ENCODE results near the gene OR51B4. TPM values are rescaled to one million over a fixed set of nuclear protein-coding genes. Genes with fewer than 3 reads are reported as not detected.
"Not testable (repeated sequence)": the region's sequence is repeated elsewhere in the genome, so short reads cannot be mapped to it uniquely, and the experiment has no call there.

Gene OR51B4
- polyA plus RNA-seq, 1 donor from 2014 or later: not detected

DNA sequence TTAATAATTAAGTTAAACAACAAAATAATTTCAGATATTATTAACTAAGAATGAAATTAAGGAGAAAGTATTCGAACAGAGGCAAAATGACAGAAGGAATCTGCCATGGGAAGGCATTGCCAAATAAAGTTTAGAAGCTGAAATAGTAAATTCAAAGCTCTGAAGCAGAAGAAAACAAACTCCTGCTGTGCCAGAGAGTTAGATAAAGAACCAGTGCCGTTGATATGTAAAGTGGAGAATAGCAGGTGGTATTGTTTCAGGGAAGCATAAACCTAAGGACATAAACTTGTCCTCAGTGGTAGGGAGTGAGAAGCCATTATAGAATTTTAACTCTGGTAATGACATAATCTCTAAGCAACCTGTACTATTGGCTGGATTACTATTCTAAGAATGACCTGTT is 44.5 kb downstream of the OR51B4 start:
- no peak overlapping the region for H2AFZ ChIP-seq (ENCODE audit: low read depth, low read length)
- no peaks in the 10 kb centered on the region for H3F3A ChIP-seq (ENCODE audit: insufficient read depth, low read length, poor library complexity, severe bottlenecking)
- H3K27me3 ChIP-seq (ENCODE audit: insufficient read depth, low read depth, low read length): no peaks in the 10 kb centered on the region
- H3K9ac ChIP-seq (ENCODE audit: low read length): no peak overlapping the region
- no peaks in the 10 kb centered on the region for H3K9me2 ChIP-seq (ENCODE audit: insufficient read depth, low read length)
- no peaks in the 10 kb centered on the region for H3K36me3 ChIP-seq (ENCODE audit: insufficient read depth, low read length)
- TF ChIP-seq TAF1 (IDR thresholded peaks at IDR 0.05; ENCODE audit: low read depth) (no peak), SMC3 (conservative IDR thresholded peaks at IDR 0.05; ENCODE audit: poor library complexity) (no peak), EZH2 (IDR thresholded peaks at IDR 0.05; ENCODE audit: borderline replicate concordance, insufficient read depth, low read length, poor library complexity, severe bottlenecking) (no peak), EP300 (conservative IDR thresholded peaks at IDR 0.05; ENCODE audit: poor library complexity, severe bottlenecking) (no peak), MXI1 (conservative IDR thresholded peaks at IDR 0.05; ENCODE audit: poor library complexity, severe bottlenecking) (no peak), RAD21 (conservative IDR thresholded peaks at IDR 0.05) (no peak)
- no peaks in the 10 kb centered on the region for H3K79me2 ChIP-seq (replicated peaks; ENCODE audit: insufficient read depth, low read length)
- no peaks in the 10 kb centered on the region for H3K9me3 ChIP-seq (ENCODE audit: low read length)
- no peaks in the 10 kb centered on the region for H4K20me1 ChIP-seq (ENCODE audit: insufficient read depth)
- no peak overlapping the region for H3K4me3 ChIP-seq (ENCODE audit: low read length)
- H3K27ac ChIP-seq (ENCODE audit: low read length): no peak overlapping the region
- no peak overlapping the region for H3K4me2 ChIP-seq (ENCODE audit: low read length)

DNA sequence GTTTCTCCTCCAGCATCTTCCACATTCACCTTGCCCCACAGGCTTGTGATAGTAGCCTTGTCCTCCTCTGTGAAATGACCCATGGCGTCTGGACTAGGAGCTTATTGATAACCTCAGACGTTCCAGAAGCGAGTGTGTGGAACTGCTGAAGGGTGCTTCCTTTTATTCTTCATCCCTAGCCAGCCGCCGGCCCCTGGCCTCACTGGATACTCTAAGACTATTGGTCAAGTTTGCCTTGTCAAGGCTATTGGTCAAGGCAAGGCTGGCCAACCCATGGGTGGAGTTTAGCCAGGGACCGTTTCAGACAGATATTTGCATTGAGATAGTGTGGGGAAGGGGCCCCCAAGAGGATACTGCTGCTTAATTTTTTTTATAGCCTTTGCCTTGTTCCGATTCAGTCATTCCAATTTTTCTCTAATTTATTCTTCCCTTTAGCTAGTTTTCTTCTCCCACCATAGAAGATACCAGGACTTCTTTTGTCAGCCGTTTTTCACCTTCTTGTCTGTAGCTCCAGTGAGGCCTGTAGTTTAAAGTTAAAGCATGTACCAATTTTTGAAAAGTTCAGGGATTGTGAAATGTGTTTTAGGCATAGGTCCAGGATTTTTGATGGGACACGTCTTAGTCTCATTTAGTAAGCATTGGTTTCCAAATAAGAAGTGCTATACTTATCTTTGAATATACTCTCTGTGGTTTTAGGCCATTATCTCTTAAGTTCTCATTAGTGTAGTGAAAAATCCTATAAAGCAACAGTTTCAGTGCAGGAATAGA is 46.9 kb downstream of the OR51B4 start, which contains the start of gene HBG2:
HBG2 (minus strand) TSS at position 136 of the 768 bp plus-strand sequence; CDS start at position 83, 53 bp downstream.
- H3K9me2 ChIP-seq (ENCODE audit: insufficient read depth, low read length); H3K27ac ChIP-seq (ENCODE audit: low read length); H4K20me1 ChIP-seq (ENCODE audit: insufficient read depth); H3K9ac ChIP-seq (ENCODE audit: low read length); H3K9me3 ChIP-seq (ENCODE audit: low read length); H3K4me3 ChIP-seq (ENCODE audit: low read length); H3K4me2 ChIP-seq (ENCODE audit: low read length); H3K36me3 ChIP-seq (ENCODE audit: insufficient read depth, low read length); H3K27me3 ChIP-seq (ENCODE audit: insufficient read depth, low read depth, low read length); H2AFZ ChIP-seq (ENCODE audit: low read depth, low read length); H3K79me2 ChIP-seq (replicated peaks; ENCODE audit: insufficient read depth, low read length); H3F3A ChIP-seq (ENCODE audit: insufficient read depth, low read length, poor library complexity, severe bottlenecking): not testable (repeated sequence)

DNA sequence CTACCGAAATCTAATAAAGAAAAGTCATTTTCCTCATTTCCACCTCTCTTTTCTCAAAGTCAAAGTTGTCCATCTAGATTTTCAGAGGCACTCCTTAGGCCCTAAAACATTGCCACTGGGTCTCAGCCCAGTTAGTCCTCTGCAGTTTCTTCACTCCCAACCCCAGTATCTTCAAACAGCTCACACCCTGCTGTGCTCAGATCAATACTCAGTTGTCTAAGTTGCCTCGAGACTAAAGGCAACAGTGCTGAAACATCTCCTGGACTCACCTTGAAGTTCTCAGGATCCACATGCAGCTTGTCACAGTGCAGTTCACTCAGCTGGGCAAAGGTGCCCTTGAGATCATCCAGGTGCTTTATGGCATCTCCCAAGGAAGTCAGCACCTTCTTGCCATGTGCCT is 47.7 kb downstream of the OR51B4 start:
- H3K9me2 ChIP-seq (ENCODE audit: insufficient read depth, low read length); H2AFZ ChIP-seq (ENCODE audit: low read depth, low read length); H3K79me2 ChIP-seq (replicated peaks; ENCODE audit: insufficient read depth, low read length); H3F3A ChIP-seq (ENCODE audit: insufficient read depth, low read length, poor library complexity, severe bottlenecking); H3K27ac ChIP-seq (ENCODE audit: low read length); H4K20me1 ChIP-seq (ENCODE audit: insufficient read depth); H3K9ac ChIP-seq (ENCODE audit: low read length); H3K4me3 ChIP-seq (ENCODE audit: low read length); H3K4me2 ChIP-seq (ENCODE audit: low read length); H3K27me3 ChIP-seq (ENCODE audit: insufficient read depth, low read depth, low read length); H3K36me3 ChIP-seq (ENCODE audit: insufficient read depth, low read length); H3K9me3 ChIP-seq (ENCODE audit: low read length): not testable (repeated sequence)

DNA sequence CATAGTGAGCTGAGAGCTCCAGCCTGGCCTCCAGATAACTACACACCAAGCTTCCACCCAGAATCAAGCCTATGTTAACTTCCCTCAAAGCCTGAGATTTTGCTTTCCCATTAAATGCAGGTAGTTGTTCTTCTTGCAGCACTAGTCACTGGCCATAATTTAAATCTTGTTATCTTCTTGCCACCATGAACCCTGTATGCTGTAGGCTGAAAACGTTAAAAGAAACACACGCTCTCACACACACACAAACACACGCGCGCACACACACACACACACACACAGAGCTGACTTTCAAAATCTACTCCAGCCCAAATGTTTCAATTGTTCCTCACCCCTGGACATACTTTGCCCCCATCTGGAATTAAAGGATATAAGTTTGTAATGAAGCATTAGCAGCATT is 48.3 kb downstream of the OR51B4 start:
- H3K9me2 ChIP-seq (ENCODE audit: insufficient read depth, low read length); H3K9ac ChIP-seq (ENCODE audit: low read length); H2AFZ ChIP-seq (ENCODE audit: low read depth, low read length); H3K27ac ChIP-seq (ENCODE audit: low read length); H3F3A ChIP-seq (ENCODE audit: insufficient read depth, low read length, poor library complexity, severe bottlenecking); H3K4me2 ChIP-seq (ENCODE audit: low read length); H3K4me3 ChIP-seq (ENCODE audit: low read length); H3K36me3 ChIP-seq (ENCODE audit: insufficient read depth, low read length); H4K20me1 ChIP-seq (ENCODE audit: insufficient read depth); H3K9me3 ChIP-seq (ENCODE audit: low read length); H3K79me2 ChIP-seq (replicated peaks; ENCODE audit: insufficient read depth, low read length); H3K27me3 ChIP-seq (ENCODE audit: insufficient read depth, low read depth, low read length): not testable (repeated sequence)
